Stimulated activated CD4-positive, alpha-beta T cell treated with anti-CD3 and anti-CD28 coated beads, Interleukin-12 subunit alpha, Interleukin-12 subunit beta, amount 100 ng/mL, for 24 hours (primary cell): ENCODE data around the gene PARVA.
A peak's percentile ranks its signal among the peaks of the same experiment; 100 is the strongest.
"Not testable (repeated sequence)": the region's sequence is repeated elsewhere in the genome, so short reads cannot be mapped to it uniquely, and the experiment has no call there.

ENCODE experiments used
- DNase-seq, 2 experiments: peaks; one replicate each; pipeline ENCODE4 v3.0.0-alpha.2; 2020; ENCODE audit warnings: low read depth in 2 of 2

Gene PARVA, protein sequence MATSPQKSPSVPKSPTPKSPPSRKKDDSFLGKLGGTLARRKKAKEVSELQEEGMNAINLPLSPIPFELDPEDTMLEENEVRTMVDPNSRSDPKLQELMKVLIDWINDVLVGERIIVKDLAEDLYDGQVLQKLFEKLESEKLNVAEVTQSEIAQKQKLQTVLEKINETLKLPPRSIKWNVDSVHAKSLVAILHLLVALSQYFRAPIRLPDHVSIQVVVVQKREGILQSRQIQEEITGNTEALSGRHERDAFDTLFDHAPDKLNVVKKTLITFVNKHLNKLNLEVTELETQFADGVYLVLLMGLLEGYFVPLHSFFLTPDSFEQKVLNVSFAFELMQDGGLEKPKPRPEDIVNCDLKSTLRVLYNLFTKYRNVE

GRCh38 chr11:12377106-12377823 lies at the start of gene PARVA:
TSS of gene PARVA (plus strand) at chr11:12377571. CDS start at chr11:12377648, 77 bp downstream.
- DNase-seq, result no peak

- DNase-seq, result no peak
These were observed 48.2 kb upstream of the PARVA start for GRCh38 chr11:12329169-12329568.

DNA sequence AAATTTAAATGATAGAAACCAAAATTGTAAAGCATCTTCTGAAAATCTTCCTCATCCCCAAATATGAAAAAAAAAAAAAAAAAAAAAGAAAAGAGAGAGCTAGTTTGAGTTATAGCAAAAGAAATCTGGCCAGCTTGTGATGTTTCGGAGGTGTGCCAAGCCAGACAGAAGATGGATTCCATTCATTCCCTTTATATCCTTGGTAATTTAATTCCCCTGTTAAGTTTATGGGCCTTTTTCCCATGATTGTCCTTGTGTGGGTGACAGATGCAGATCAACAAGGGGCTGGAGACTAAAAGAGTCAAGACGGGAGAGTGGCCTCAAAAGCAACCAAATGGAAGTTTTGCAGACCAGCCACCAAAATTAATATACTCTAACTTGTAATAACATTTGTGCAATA lies 47.6 kb upstream of the PARVA start:
- DNase-seq, result no peak

DNA sequence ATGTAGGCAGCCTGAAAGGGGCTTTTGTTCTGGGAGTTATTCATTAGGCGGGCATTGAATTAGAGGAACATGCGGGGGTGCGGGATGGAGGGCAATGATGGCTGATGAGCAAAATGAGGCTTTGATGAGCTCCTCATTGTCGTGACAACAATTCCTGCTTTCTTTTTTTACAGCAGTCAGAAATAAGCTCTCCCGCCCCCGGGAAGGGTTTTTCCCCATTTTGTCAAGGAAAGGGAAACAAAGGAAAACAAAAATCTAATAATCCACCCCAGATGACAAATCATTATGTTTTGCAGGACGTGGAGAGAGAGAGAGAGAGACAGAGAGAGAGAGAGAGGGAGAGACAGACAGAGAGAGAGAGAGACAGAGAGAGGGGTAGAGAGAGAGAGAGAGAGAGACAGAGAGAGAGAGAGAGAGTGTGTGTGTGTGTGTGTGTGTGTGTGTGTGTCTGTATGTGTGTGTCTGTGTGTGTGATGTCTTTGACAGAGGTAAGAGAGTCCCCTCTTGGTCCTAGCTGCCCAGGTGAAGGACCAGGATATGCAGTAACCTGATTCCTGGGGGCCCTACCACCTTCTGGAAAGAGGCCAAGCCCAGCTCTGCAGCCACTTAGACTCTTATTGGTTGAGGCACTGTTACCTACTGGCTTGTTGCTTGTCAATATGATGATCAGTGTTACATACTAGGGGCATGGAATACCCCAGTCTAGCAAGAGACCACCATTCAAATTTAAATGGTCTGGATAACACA lies 46.7 kb upstream of the PARVA start:
- no peak for DNase-seq

DNA sequence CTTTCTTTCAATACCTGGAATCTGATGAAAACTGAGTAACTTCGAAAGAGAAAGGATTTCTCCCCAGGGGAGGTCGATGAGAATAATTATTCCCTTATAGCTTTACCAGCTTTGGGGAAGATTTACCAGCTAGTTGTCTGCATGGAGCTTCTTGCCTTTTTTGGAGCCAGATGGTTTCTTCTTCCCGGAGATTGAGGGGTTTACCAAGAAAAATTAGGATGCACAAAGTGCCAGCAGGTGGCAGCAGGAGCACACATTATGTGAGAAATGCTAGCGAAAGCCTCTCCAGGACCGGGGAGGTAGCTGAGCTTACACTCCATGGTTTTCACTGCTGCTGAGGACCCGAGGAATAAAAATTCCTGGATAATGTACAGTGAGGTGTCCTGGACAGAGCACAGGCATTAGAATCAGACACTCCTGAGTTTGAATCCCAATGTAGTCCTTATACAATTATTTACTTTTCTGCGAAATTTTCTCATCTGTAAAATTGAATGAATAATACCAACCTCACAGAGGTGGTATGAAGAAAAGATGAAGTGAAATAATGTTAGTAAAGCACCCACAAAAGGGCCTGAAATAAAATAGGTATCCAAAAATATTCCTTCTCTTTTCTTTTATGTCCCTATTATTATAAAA lies 46.0 kb upstream of the PARVA start:
- DNase-seq, result peak; percentile 43 to 71

- no peak for DNase-seq
These were observed 33.8 kb upstream of the PARVA start for GRCh38 chr11:12343526-12343925.

DNA sequence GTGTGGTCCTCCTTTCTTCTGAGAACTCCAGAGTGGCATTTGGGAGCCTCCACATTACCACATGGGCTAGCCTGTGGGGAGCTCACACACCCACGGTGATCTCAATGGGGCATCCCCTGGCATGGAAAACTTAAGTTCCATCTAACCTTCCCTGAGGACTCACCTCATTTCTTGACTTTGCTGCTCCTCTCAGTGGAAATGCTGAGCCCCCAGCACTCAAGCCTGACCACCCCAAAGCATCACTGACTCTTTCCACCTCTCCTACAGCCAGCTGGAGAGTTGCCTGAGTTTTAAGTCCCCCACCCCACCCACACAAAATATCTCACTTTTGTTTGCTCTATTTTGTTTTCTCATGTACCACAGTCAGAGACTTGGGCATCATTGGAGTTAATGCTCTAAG lies 23.8 kb upstream of the PARVA start:
- DNase-seq, result no peak

DNA sequence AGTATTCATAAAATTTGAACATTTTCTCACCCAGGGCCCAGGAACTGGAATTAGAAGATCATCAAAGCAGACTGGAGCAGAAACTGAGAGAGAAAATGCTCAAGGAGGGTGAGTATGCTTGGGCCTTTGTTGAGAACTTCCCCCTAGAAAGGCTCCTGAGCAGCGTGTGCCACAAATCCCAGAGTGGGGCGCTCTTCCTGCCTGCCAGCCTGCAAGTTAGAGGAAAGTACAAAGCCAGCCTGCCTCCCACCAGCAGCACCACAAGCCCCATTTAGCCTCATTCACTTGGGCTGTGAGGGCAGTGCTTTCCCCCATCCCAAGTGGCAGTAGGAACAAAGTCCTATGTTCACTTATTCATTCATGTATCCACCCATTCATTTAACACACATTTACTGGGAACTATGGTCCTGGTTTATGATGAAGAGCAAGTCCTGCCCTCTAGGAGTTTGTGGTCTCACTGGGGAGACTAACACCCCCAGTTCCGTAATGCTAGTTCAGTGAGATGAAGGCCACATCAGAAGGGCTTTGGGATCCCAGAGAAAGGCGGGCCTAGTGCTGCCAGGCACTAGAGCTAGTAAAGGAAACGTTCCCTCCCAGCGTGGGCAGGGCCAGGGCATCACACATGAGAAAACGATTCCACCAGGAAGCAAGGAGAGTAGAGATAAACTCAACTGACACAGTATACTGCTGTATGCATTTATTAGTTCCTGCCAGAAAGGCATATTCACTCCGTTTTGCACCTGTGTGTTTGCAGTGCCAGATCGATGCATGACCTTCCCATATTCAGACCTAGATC lies 22.4 kb upstream of the PARVA start:
- DNase-seq, result no peak

DNA sequence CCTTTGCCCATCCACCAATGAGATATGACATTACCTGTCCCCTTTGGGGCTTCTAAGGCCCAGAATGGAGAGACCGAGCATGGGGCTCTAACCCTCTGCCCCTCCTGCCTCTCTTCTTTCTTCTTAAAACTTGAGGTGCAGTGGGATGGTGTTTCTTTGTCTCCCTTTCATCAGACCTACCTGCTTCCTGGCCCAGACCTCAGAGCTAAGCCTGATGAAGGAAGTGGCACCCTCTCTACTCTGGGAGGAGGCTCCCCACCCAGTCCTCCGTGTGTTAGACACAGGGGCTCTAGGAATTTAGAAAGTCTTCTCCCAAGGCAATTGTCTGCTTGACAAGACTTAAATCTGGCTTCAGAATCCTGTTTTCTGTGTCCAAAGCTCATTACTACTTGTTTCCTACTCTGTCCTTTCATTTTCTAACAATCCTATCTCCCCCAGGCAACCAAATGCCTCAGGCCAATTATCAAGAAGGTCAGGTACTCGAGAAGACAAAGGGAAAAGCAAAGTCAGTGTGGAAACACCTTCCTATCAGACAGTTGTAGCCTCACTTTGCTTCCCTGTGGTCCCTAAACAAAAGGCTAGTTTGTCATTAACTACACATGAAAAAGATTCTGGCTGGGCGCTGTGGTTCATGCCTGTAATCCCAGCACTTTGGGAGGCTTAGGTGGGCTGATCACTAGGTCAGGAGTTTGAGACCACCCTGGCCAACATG lies 20.3 kb upstream of the PARVA start:
- no peak for DNase-seq

- not testable (repeated sequence) for DNase-seq
These were observed 19.7 kb upstream of the PARVA start for GRCh38 chr11:12357697-12358096.

DNA sequence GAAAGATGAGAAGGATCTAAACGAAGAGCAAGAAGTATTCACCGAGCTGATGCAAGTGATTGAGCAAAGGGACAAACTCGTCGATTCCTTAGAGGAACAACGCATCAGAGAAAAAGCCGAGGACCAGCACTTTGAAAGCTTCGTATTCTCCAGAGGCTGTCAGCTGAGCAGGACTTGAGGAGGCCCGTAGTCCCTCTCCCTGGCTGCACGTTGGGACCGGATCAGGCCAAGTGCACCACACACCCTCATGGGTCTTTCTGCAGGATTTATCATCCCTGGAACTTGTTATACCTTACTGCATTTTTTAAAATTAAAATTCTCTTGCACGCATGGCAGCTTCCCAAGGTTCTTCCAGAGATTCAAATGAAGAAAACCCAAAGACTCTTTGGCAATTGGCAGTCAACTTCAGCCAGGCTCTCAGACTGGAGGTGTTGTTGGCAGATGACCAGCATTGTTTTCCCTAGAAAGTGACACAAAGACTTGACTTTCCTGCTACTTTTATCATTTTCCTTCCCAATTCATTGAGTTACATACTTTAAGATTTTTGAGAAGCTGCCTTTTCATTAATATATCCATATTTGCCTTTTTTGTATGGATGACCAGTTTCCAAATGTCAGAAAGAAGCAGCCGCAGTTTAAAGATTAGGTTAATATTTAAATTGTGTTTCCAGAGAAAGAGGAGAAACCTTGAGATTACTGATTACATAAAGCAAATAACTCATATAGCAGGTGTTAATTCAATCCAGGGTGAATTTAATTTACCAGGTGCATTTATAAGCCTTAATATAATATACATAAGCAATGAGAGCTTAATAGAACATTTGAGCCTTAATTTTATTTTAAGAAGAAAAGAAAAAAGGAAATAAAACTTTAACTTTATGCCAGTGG lies 18.8 kb upstream of the PARVA start:
- DNase-seq, result no peak

- DNase-seq, result no peak
These were observed 17.6 kb upstream of the PARVA start for GRCh38 chr11:12359761-12360160.

- DNase-seq, result no peak
These were observed 15.7 kb upstream of the PARVA start for GRCh38 chr11:12361682-12362081.

- no peak for DNase-seq
These were observed 14.5 kb upstream of the PARVA start for GRCh38 chr11:12362857-12363256.

DNA sequence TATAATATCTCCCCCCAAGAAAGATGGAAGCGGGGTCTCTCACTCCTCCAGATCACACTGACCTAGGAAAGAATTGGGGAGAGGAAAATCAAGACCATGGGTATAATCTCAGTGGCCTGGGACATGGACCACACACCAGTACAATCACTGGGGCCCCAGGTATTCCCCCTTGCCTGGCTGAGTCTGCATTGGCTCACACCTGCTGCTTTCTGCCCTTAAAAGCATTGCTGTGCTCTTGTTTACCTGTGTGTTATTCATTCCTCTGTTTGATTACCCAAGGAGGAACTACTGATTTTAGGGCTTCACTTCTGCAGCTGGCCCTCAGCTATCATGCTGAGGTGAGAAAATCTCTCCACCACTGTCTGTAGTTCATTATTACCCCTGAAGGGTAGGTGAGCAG lies 14.0 kb upstream of the PARVA start:
- no peak for DNase-seq

DNA sequence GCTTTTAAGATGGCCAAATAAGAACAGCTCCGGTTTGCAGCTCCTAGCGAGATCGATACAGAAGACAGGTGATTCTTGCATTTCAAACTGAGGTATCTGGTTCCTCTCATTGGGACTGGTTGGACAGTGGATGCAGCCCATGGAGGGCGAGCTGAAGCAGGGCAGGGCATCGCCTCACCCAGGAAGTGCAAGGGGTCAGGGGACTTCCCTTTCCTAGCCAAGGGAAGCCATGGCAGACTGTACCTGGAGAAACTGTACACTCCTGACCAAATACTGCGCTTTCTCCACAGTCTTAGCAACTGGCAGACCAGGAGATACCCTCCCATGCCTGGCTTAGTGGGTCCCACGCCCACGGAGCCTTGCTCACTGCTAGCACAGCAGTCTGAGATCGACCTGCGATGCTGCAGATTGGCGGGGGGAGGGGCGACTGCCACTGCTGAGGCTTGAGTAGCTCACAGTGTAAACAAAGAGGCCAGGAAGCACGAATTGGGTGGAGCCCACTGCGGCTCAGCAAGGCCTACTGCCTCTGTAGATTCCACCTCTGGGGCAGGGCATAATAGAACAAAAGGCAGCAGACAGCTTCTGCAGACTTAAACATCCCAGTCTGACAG lies 11.3 kb upstream of the PARVA start:
- peak in 1 of 2 experiments; percentile 24 for DNase-seq

- not testable (repeated sequence) for DNase-seq
These were observed 10.3 kb upstream of the PARVA start for GRCh38 chr11:12367057-12367456.

GRCh38 chr11:12372111-12372510 lies 5.3 kb upstream of the PARVA start:
- DNase-seq, result no peak

GRCh38 chr11:12375720-12376119 lies 1.7 kb upstream of the PARVA start:
- DNase-seq, result no peak
